Left ventricle myocardium inferior (tissue), 1 donor: Measurements from ENCODE around the gene XBP1. TPM values are rescaled to one million over a fixed set of nuclear protein-coding genes. Genes with fewer than 3 reads are reported as not detected.
A peak's percentile ranks its signal among the peaks of the same experiment; 100 is the strongest.

Experiments
- DNase-seq: peaks from one replicate; pipeline ENCODE4 v3.0.0-alpha.2; 2020
- H3K27ac ChIP-seq: fragments of 200-600 bp; replicated peaks from 2 replicates; pipeline ENCODE4 v1.8.0; 2021
- H3K27me3 ChIP-seq: fragments of 200-600 bp; 2 replicates; pipeline ENCODE4 v1.8.0; 2021; ENCODE audit warnings: low read depth
- H3K36me3 ChIP-seq: fragments of 200-600 bp; 2 replicates; pipeline ENCODE4 v1.8.0; 2021
- H3K4me1 ChIP-seq: fragments of 200-600 bp; 2 replicates; pipeline ENCODE4 v1.8.0; 2021
- H3K4me3 ChIP-seq: fragments of 200-600 bp; 2 replicates; pipeline ENCODE4 v1.8.0; 2021; ENCODE audit warnings: mild to moderate bottlenecking, moderate library complexity
- H3K9me3 ChIP-seq: fragments of 200-600 bp; replicated peaks from 2 replicates; pipeline ENCODE4 v1.8.0; 2021
- CTCF ChIP-seq: fragments of 200-600 bp; IDR thresholded peaks from 2 replicates; pipeline ENCODE4 v1.8.0; 2021; ENCODE audit warnings: antibody characterized with exemption, mild to moderate bottlenecking, borderline replicate concordance
- intact Hi-C: fragments of 100-400 bp; cut with micrococcal nuclease; formaldehyde crosslinking; loops from one replicate; pipeline ENCODE4 v1.11.0; 2022
- total RNA-seq: library from RNA; stranded (reverse); fragmentation: NEBNext Ultra II Directional; extraction: Animal tissue kit (Norgen Biotek cat#: 25700); gene quantifications from one replicate; pipeline ENCODE4 v1.2.1, GENCODE V29; 2021
- donor health status: DM: no; HTN: yes; CAD: no; lungs with severe emphysema.

The XBP1 gene
- total RNA-seq, 1 donor from 2014 or later: 75.9 TPM

- Histone ChIP-seq H3K9me3 (no peaks in the 10 kb centered on the region), H3K4me3 (no peak overlapping the region), H3K27ac (no peak overlapping the region), H3K4me1 (peaks cover 19% of the 10 kb centered on the region), H3K36me3 (peaks cover 18% of the 10 kb centered on the region), H3K27me3 (no peaks in the 10 kb centered on the region)
- intact Hi-C loops: no loop called here
- TF ChIP-seq CTCF: no peak
- no peak for DNase-seq
Observed at GRCh38 chr22:28821452-28821851, 21.1 kb upstream of the XBP1 start.

DNA sequence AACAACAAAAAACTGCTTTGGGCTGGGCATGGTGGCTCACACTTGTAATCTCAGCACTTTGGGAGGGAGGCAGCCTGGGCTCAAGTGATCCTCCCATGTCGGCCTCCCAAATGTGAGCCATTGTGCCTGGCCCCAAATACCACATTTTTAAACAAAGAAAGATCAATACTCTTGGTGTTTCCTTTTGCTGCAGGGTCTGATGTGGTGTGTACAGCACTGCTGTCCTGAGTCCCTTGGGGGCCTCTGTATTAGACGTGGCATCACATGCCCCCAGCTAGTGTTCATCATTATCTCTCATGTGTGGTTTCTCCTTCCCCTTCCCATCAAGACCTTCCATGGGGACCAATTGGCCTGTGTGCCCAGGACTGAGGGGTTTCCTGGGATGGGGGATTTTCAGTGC, 20.5 kb upstream of the XBP1 start:
- no peak overlapping the region for H3K4me3 ChIP-seq
- TF ChIP-seq CTCF: no peak
- no peak overlapping the region for H3K27ac ChIP-seq
- no peaks in the 10 kb centered on the region for H3K9me3 ChIP-seq
- peaks cover 19% of the 10 kb centered on the region for H3K4me1 ChIP-seq
- no peaks in the 10 kb centered on the region for H3K27me3 ChIP-seq
- peaks cover 18% of the 10 kb centered on the region for H3K36me3 ChIP-seq
- intact Hi-C loops: no loop called here
- DNase-seq: no peak

DNA sequence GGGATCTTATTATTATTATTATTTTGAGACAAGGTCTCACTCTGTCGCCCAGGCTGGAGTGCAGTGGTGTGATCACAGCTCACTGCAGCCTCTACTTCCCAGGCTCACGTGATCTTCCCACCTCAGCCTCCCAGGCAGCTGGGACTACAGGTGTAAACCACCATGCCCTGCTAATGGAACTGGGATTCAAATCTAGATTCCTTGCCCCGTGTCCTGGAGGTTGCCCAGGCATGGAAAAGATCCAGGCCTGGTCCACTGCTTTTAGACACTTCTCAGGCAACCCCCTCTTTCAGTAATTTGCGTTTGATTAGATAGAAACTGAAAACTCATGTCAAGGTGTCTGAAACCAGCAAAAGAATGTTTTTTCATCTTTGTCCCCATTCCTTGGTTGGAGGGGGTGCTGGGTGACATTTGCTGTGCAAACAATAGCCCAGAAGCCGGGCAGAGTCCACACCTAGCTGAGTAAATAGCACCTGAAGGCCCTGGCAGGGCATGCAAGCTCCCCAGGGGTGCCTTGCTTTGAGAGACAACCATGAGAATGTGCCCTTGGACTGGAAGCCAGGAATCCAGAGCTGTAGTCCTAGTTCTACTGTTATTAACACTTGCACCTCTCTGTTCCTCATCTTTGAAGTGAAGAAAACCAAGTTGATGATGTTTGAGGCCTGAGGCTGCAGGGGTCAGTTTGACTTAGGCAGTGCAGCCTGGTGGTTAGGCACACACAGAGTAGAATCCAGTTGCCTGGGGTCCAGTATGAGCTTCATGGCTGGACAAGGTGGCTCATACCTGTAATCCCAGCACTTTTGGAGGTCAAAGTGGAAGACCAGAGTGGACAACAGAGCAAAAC, 19.1 kb upstream of the XBP1 start:
- H3K36me3 ChIP-seq: peaks cover 11% of the 10 kb centered on the region
- H3K4me3 ChIP-seq: no peak overlapping the region
- no peak for TF ChIP-seq CTCF
- H3K4me1 ChIP-seq: peaks cover 19% of the 10 kb centered on the region
- H3K27me3 ChIP-seq: no peaks in the 10 kb centered on the region
- H3K27ac ChIP-seq: peak overlapping the region; percentile 64
- H3K9me3 ChIP-seq: no peaks in the 10 kb centered on the region
- intact Hi-C loops: no loop called here
- no peak for DNase-seq

- H3K4me1 ChIP-seq: peaks cover 30% of the 10 kb centered on the region
- no peaks in the 10 kb centered on the region for H3K27me3 ChIP-seq
- DNase-seq: no peak
- peaks cover 11% of the 10 kb centered on the region for H3K36me3 ChIP-seq
- intact Hi-C loops: no loop called here
- no peak for TF ChIP-seq CTCF
- H3K9me3 ChIP-seq: no peaks in the 10 kb centered on the region
- no peak overlapping the region for H3K4me3 ChIP-seq
- H3K27ac ChIP-seq: peak overlapping the region; percentile 64
Observed at GRCh38 chr22:28817919-28818859, 17.8 kb upstream of the XBP1 start.

DNA sequence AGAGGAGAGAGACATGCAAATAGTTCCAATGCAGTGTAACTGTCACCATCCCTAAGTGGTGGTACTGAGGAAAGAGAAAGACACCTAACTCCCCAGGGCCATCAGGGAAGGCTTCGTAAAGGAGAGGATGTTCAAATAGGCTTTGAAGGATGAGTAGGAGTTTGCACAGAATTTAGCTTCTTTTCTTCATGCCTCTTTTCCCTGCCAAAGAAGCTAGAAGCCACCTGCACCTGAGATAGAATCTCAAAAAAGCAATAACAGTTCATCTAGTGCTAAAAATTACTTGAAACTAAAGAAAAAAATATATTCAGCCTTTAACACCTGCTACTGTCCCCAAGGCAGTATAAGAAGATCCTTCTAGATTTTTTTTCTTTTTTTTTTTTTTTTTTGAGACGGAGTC, 16.7 kb upstream of the XBP1 start:
- peaks cover 6% of the 10 kb centered on the region for H3K36me3 ChIP-seq
- H3K4me1 ChIP-seq: peaks cover 41% of the 10 kb centered on the region
- TF ChIP-seq CTCF: no peak
- no peak overlapping the region for H3K27ac ChIP-seq
- DNase-seq: no peak
- no peaks in the 10 kb centered on the region for H3K27me3 ChIP-seq
- H3K9me3 ChIP-seq: no peaks in the 10 kb centered on the region
- intact Hi-C loops: no loop called here
- no peak overlapping the region for H3K4me3 ChIP-seq
